GM18517 (cell line): ENCODE data around the gene SORBS1.

ENCODE experiments used
- ATAC-seq: cut with Tn5 transposase; IDR thresholded peaks from one replicate; pipeline ENCODE4 v1.9.1; 2021; ENCODE audit warnings: mild to moderate bottlenecking, moderate library complexity; ENCODE audit not compliant: unreplicated experiment

The SORBS1 gene

GRCh38 chr10:95303950-95304349 is 257.2 kb downstream of the SORBS1 start:
- ATAC-seq, result no peak

- ATAC-seq, result no peak
These were observed 257.6 kb downstream of the SORBS1 start for GRCh38 chr10:95303535-95303934.

GRCh38 chr10:95300022-95300539 is 261.1 kb downstream of the SORBS1 start:
- no peak for ATAC-seq

- peak; percentile 47 for ATAC-seq
These were observed 263.8 kb downstream of the SORBS1 start for GRCh38 chr10:95297402-95297801.

- no peak for ATAC-seq
These were observed 264.4 kb downstream of the SORBS1 start for GRCh38 chr10:95296764-95297163.

GRCh38 chr10:95295031-95295755 is 266.0 kb downstream of the SORBS1 start:
- peak; percentile 78 for ATAC-seq

- no peak for ATAC-seq
These were observed 267.5 kb downstream of the SORBS1 start for GRCh38 chr10:95293631-95294030.

GRCh38 chr10:95291365-95292039 is 269.7 kb downstream of the SORBS1 start:
- ATAC-seq, result no peak

- peak; percentile 20 for ATAC-seq
These were observed 270.5 kb downstream of the SORBS1 start, which contains the start of gene PDLIM1 for GRCh38 chr10:95290461-95291364. TSS of gene PDLIM1 (minus strand) at chr10:95291003. CDS start at chr10:95290915, 88 bp downstream.

GRCh38 chr10:95289921-95290421 is 271.2 kb downstream of the SORBS1 start:
- ATAC-seq, result no peak

- no peak for ATAC-seq
These were observed 271.9 kb downstream of the SORBS1 start for GRCh38 chr10:95289003-95289920.

- no peak for ATAC-seq
These were observed 272.9 kb downstream of the SORBS1 start for GRCh38 chr10:95288303-95288702.

GRCh38 chr10:95287281-95287680 is 273.9 kb downstream of the SORBS1 start:
- no peak for ATAC-seq

GRCh38 chr10:95286707-95287106 is 274.5 kb downstream of the SORBS1 start:
- no peak for ATAC-seq

GRCh38 chr10:95285556-95285955 is 275.6 kb downstream of the SORBS1 start:
- ATAC-seq, result no peak

- no peak for ATAC-seq
These were observed 276.4 kb downstream of the SORBS1 start for GRCh38 chr10:95284807-95285206.

- ATAC-seq, result no peak
These were observed 279.1 kb downstream of the SORBS1 start for GRCh38 chr10:95282107-95282506.

- ATAC-seq, result no peak
These were observed 280.0 kb downstream of the SORBS1 start for GRCh38 chr10:95281206-95281605.

GRCh38 chr10:95280637-95281036 is 280.5 kb downstream of the SORBS1 start:
- ATAC-seq, result no peak
